ENCODE measurements around the gene TUT1. TPM values are rescaled to one million over a fixed set of nuclear protein-coding genes. Genes with fewer than 3 reads are reported as not detected.
"Not testable (repeated sequence)": the region's sequence is repeated elsewhere in the genome, so short reads cannot be mapped to it uniquely, and the experiment has no call there.

The TUT1 gene
- total RNA-seq, 1 donor from 2014 or later: 12.3 TPM

GRCh38 chr11:62560566-62561103 lies 30.7 kb downstream of the TUT1 start:
- intact Hi-C loops (cut with micrococcal nuclease): no loop called here
- peak; percentile 84 for ATAC-seq
- peak; percentile 86 for DNase-seq

DNA sequence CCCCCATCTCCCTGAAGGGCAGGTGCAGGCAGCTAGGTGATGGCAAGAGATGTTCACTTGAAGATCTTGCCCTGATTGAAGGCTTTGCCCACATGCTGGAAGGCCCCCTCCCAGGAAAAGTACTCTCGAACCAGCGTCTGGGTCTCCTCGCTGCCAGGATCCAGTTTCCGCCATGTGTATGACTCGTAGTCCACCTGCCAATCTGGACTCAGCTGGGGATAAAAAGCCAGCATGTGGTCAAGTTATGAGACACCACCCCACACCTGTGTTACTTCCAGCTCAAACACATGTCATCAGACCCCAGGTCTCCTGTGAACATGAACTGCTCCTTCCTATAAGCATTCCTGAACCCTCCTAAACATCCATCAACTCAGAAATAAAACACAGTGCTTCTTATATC lies 31.7 kb downstream of the TUT1 start:
- intact Hi-C loops (cut with micrococcal nuclease); ATAC-seq: not testable (repeated sequence)

DNA sequence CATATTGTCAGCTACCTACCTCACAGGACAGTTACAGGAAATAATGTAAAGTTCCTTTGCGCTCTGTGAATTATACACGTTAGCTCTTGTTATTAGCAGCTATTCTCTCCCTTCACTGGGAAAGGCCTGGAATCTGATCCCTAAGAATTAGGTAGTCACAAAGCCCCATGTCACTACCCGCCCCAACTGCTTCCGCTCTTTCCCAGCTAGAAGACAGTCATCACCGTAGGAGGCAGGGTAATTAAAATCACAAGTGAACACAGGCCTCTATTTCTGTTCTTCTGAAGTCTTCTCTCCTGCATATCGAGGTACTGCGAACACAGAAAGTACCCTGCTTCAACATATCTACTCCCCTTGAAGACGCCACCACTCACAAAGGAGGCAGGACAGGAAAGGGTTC lies 32.1 kb downstream of the TUT1 start:
- intact Hi-C loops (cut with micrococcal nuclease): no loop called here
- ATAC-seq (no peak), DNase-seq (no peak)

More for the DNA sequence above, 31.7 kb downstream of the TUT1 start:
- peak; percentile 10 for DNase-seq

GRCh38 chr11:62558669-62559068 lies 32.7 kb downstream of the TUT1 start:
- DNase-seq: peak; percentile 30
- ATAC-seq: no peak
- intact Hi-C loops (cut with micrococcal nuclease): no loop called here

GRCh38 chr11:62556875-62557631 lies 34.3 kb downstream of the TUT1 start:
- no peak for DNase-seq
- ATAC-seq: no peak
- intact Hi-C loops (cut with micrococcal nuclease): no loop called here

DNA sequence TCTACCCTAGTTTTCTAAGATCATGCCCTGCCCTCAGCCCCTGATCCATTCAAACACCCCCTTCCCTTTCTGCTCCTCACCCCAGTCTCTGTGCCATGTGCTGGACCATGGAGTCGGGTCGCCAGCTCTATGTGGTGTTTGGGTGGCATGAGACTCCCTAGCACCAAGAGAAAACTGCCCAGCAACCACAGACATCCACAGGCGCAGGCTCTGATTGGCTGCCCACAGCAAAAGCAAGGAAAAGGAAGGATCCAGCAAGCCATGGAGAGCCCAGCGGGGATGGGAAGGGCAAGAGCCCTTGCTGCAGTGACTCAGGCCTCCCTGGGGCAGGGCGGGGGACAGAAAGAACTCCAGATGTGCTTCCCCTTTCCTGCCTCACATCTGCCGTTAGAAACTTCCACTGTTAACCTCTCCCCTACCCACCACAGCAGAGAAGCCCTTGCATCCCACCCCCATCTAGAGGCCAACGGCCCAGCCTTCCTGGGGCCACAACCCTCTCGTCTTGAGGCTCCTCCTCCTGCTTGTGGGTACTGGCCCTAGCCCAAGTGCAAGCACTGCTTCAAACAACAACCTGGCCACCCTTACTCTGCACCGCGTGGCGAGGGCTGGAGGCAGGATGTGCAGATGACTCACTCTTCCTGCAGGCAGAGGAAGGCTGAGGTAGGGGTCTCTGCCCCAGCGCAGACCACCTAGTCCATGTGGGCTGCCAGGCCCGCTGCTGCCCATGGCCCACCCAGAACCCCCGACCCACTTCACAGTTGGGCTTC lies 35.0 kb downstream of the TUT1 start:
- DNase-seq (peak; percentile 90), ATAC-seq (peak; percentile 63)
- intact Hi-C loops (cut with micrococcal nuclease): no loop called here

- intact Hi-C loops (cut with micrococcal nuclease): no loop called here
- DNase-seq (peak; percentile 57), ATAC-seq (peak; percentile 8)
These were observed 35.7 kb downstream of the TUT1 start for GRCh38 chr11:62555464-62556107.

- no peak for DNase-seq
- intact Hi-C loops (cut with micrococcal nuclease): no loop called here
- ATAC-seq: no peak
These were observed 36.7 kb downstream of the TUT1 start for GRCh38 chr11:62554387-62555167.

DNA sequence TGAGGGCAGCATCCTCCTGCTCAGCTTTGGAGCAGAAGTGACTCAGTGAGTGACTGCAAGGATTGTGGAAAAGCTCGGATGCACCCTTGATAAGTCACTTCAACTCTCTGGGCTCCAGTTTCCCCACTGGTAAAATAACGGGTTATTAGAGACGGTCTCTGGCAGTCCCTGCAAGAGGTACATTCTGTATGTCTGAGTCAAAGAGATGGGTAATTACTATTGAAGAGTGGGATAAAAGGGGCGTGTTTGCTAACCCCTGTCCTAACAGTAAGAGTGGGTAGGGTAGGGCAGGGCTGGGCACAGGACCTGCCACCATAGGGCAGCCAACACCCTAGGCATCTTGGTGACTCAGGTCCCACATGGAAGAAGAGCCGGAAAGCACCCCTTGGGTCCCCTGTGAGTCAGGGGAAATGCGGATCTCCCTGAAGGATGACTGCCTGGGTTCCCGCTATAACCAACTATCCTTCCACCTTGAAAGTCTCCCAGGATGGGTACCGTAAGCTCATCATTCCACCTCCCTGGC lies 37.4 kb downstream of the TUT1 start:
- DNase-seq: no peak
- intact Hi-C loops (cut with micrococcal nuclease): no loop called here
- no peak for ATAC-seq

DNA sequence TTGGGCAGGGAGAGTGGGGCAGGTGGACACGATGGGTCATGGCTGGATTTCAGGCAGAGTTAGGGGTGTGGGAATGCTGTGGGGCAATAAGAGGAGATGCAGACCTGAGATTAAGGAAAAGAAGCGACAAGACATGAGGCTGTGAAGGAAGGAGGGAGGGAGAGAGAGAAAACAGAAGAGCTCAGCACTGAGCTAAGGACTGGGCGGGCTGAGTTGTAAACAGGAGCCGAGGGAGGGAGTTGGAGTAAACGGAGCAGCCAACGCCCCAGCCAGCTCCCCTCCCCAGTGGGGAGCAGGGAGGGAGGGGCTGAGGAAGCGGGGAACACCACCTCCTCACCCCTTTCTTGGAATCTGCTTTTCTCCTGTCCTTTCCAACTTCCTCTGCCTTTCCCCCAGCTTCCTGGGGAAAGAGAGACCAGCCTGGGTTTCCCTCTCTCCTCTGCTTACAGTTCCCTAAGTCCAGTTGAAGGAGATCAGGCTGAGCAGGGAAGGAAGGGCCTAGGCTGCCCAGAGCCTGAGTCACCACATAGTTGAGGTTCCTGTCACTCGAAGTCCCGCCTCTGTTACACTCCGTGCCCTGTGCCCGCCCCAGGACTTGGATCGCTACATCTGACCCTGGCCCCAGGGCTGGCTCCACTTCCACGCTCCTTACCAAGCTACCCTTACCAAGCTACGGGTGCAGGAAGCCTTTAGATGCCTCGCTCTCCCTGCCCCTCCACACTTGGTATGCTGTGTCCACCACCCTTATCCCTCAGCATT lies 38.1 kb downstream of the TUT1 start:
- intact Hi-C loops (cut with micrococcal nuclease): no loop called here
- peak; percentile 86 for DNase-seq

GRCh38 chr11:62552485-62553079 lies 38.7 kb downstream of the TUT1 start:
- intact Hi-C loops (cut with micrococcal nuclease): no loop called here
- no peak for ATAC-seq
- DNase-seq: no peak

More for the DNA sequence above, 38.1 kb downstream of the TUT1 start:
- peak; percentile 80 for ATAC-seq

GRCh38 chr11:62550478-62550877 lies 40.8 kb downstream of the TUT1 start:
- DNase-seq; ATAC-seq; intact Hi-C loops (cut with micrococcal nuclease): not testable (repeated sequence)

DNA sequence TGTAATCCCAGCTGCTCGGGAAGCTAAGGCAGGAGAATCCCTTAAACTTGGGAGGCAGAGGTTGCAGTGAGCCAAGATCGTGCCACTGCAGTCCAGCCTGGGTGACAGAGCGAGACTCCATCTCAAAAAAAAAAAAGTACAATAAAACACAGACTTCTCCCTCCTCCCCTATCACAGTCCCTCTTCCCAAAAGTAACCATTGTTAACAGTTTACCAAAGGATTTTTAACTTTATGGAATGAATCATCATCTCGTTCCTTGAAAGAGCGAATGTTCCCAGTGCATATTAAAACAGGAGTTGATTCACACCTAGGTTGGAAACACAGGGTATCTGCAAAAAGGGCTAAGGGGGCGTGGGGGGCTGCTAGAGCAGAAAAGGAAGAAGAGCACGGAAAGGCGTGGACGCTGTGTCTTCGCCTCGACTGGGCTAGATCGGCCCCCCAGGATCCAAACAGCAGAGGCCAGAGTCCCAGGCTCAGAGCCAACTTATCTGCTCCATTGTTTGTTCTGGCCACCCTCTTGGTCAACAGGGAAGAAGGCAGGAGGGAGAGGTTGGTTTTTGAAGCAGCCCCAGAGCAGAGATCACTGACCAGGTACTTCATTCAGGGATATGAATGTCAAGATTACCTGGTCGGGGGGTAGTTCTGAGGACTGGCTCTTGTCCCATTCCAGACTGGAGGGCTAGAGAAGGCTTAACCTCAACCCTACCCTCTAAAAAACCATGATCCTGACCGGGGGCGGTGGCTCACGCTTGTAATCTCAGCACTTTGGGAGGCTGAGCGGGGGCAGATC lies 42.6 kb downstream of the TUT1 start:
- no peak for ATAC-seq
- intact Hi-C loops (cut with micrococcal nuclease): loop anchor here (10.0 kb wide), 2 partner anchors 114 to 154 kb away; no protein-coding TSS in a partner anchor
- DNase-seq: no peak

- DNase-seq: peak; percentile 81
- ATAC-seq: peak; percentile 39
- intact Hi-C loops (cut with micrococcal nuclease): loop anchor here (10.0 kb wide), 2 partner anchors 113 to 153 kb away; no protein-coding TSS in a partner anchor
These were observed 43.5 kb downstream of the TUT1 start for GRCh38 chr11:62547691-62548281.

- intact Hi-C loops (cut with micrococcal nuclease): loop anchor here (10.0 kb wide), 2 partner anchors 112 to 152 kb away; no protein-coding TSS in a partner anchor
- ATAC-seq (no peak), DNase-seq (peak; percentile 51)
These were observed 44.2 kb downstream of the TUT1 start for GRCh38 chr11:62546929-62547625.
